HepG2 (cell line): ENCODE measurements around the gene GALR3. TPM values are rescaled to one million over a fixed set of nuclear protein-coding genes. Genes with fewer than 3 reads are reported as not detected.

Experiments
- ATAD3A ChIP-seq: sonication (generic); formaldehyde crosslinking; IDR thresholded peaks from 2 replicates; pipeline ENCODE4 v1.4.0; 2020; ENCODE audit warnings: missing genetic modification reagents
- BCL6 ChIP-seq: IDR thresholded peaks from 2 replicates; pipeline ENCODE4 v1.6.1; 2016; ENCODE audit warnings: missing genetic modification reagents, missing compliant biosample characterization
- CEBPG ChIP-seq: IDR thresholded peaks from 2 replicates; pipeline ENCODE4 v1.6.1; 2016
- CHD4 ChIP-seq: fragments of 200-600 bp; sonication (generic); IDR thresholded peaks from 2 replicates; pipeline ENCODE4 v1.7.0; 2017; ENCODE audit warnings: mild to moderate bottlenecking, low read length, borderline replicate concordance
- IKZF1 ChIP-seq: fragments of 450-650 bp; IDR thresholded peaks from 2 replicates; pipeline ENCODE4 v1.7.1; 2016
- KMT2B ChIP-seq: IDR thresholded peaks from 2 replicates; pipeline ENCODE4 v1.6.1; 2016; ENCODE audit warnings: missing genetic modification reagents, missing compliant biosample characterization
- PHF8 ChIP-seq: sonication (generic); formaldehyde crosslinking; IDR thresholded peaks from 2 replicates; pipeline ENCODE4 v1.5.0; 2020; ENCODE audit warnings: missing genetic modification reagents
- SP5 ChIP-seq: IDR thresholded peaks from 2 replicates; pipeline ENCODE4 v1.6.1; 2016; ENCODE audit warnings: low read depth, borderline replicate concordance
- TAF15 ChIP-seq: fragments of 200-400 bp; formaldehyde crosslinking; IDR thresholded peaks from one replicate; pipeline ENCODE4 v1.6.1; 2018; ENCODE audit warnings: mild to moderate bottlenecking, low read depth, low read length; ENCODE audit not compliant: poor library complexity, severe bottlenecking
- TGIF2 ChIP-seq: IDR thresholded peaks from 2 replicates; pipeline ENCODE4 v1.6.1; 2016; ENCODE audit warnings: control low read depth, missing compliant biosample characterization
- XRCC5 ChIP-seq: fragments of 200-400 bp; formaldehyde crosslinking; optimal IDR thresholded peaks from 2 replicates; pipeline ENCODE3; 2017; ENCODE audit warnings: mild to moderate bottlenecking, low read length
- ZMYM4 ChIP-seq: sonication (generic); formaldehyde crosslinking; IDR thresholded peaks from 2 replicates; pipeline ENCODE4 v1.8.1; 2023; ENCODE audit warnings: mild to moderate bottlenecking, missing genetic modification reagents
- ZNF292 ChIP-seq: sonication (generic); formaldehyde crosslinking; IDR thresholded peaks from 2 replicates; pipeline ENCODE4 v1.8.1; 2022; ENCODE audit warnings: mild to moderate bottlenecking, low read depth, missing genetic modification reagents, borderline replicate concordance
- ZNF350 ChIP-seq: sonication (generic); formaldehyde crosslinking; IDR thresholded peaks from 2 replicates; pipeline ENCODE4 v1.4.0; 2020; ENCODE audit warnings: mild to moderate bottlenecking, low read depth, missing genetic modification reagents, borderline replicate concordance
- ZNF468 ChIP-seq: sonication (generic); formaldehyde crosslinking; IDR thresholded peaks from 2 replicates; pipeline ENCODE4 v1.8.0; 2022; ENCODE audit warnings: mild to moderate bottlenecking, moderate library complexity, missing genetic modification reagents
- ZNF496 ChIP-seq: sonication (generic); formaldehyde crosslinking; IDR thresholded peaks from 2 replicates; pipeline ENCODE4 v1.8.1; 2023; ENCODE audit warnings: mild to moderate bottlenecking, moderate library complexity, missing genetic modification reagents; ENCODE audit not compliant: insufficient replicate concordance
- ZNF543 ChIP-seq: sonication (generic); formaldehyde crosslinking; IDR thresholded peaks from 2 replicates; pipeline ENCODE4 v1.4.0; 2020; ENCODE audit warnings: mild to moderate bottlenecking, missing genetic modification reagents
- polyA plus RNA-seq, 8 experiments: library from polyadenylated mRNA; depleted of rRNA in 3 of 8; stranded (reverse) in 7 of 8; unstranded in 1 of 8; fragments of >200 nt; fragmentation: Illumina TruSeq in 4 of 8; extraction: Trizol in 4 of 8; gene quantifications; 2 replicates each; pipeline versions ENCODE4 v1.2.1 to v1.2.3, GENCODE V29; 2011 to 2016; ENCODE audit warnings: low read depth in 4 of 8, missing spikeins in 1 of 8, mixed read lengths in 1 of 8; ENCODE audit not compliant: insufficient read depth in 1 of 8
- total RNA-seq, 5 experiments: library from RNA; depleted of rRNA; stranded (reverse); fragments of >200 nt; fragmentation: Illumina TruSeq; extraction: Trizol; gene quantifications; 2 replicates each; pipeline ENCODE4 v1.2.3, GENCODE V29; 2016; ENCODE audit warnings: low read depth in 1 of 5
- TF ChIP-seq, protein P1 (sequence below): sonication (generic); formaldehyde crosslinking; IDR thresholded peaks from 2 replicates; pipeline ENCODE4 v1.4.0; 2020; ENCODE audit warnings: missing genetic modification reagents
- TF ChIP-seq, protein P2 (sequence below): IDR thresholded peaks from 2 replicates; pipeline ENCODE4 v1.6.1; 2018; ENCODE audit warnings: missing genetic modification reagents, mild to moderate bottlenecking, missing compliant biosample characterization
- TF ChIP-seq, protein P3 (sequence below): sonication (generic); formaldehyde crosslinking; IDR thresholded peaks from 2 replicates; pipeline ENCODE4 v1.4.0; 2020; ENCODE audit warnings: missing genetic modification reagents, mild to moderate bottlenecking, borderline replicate concordance

GALR3 gene
- total and polyA plus RNA-seq, 2 of the 13 experiments (the other 11 are each of a cell fraction or from before 2014, with no cell fraction given), result 0.13 TPM; not detected in 1

- TF ChIP-seq, protein P1, sequence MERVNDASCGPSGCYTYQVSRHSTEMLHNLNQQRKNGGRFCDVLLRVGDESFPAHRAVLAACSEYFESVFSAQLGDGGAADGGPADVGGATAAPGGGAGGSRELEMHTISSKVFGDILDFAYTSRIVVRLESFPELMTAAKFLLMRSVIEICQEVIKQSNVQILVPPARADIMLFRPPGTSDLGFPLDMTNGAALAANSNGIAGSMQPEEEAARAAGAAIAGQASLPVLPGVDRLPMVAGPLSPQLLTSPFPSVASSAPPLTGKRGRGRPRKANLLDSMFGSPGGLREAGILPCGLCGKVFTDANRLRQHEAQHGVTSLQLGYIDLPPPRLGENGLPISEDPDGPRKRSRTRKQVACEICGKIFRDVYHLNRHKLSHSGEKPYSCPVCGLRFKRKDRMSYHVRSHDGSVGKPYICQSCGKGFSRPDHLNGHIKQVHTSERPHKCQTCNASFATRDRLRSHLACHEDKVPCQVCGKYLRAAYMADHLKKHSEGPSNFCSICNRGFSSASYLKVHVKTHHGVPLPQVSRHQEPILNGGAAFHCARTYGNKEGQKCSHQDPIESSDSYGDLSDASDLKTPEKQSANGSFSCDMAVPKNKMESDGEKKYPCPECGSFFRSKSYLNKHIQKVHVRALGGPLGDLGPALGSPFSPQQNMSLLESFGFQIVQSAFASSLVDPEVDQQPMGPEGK (CRISPR knock-in tag), result no peak
- TF ChIP-seq BCL6 (CRISPR knock-in tag) (peak; percentile 9; the same call in 1 of the 2 replicates), ATAD3A (CRISPR knock-in tag) (no peak), TGIF2 (CRISPR knock-in tag) (0 out of 2 replicates have a peak, but pooled peaks have one; percentile 36), IKZF1 (no peak), XRCC5 (peak; percentile 19), CHD4 (no peak), ZNF543 (CRISPR knock-in tag) (no peak), KMT2B (CRISPR knock-in tag) (no peak), ZNF292 (CRISPR knock-in tag) (0 out of 2 replicates have a peak, but pooled peaks have one; percentile 39), SP5 (CRISPR knock-in tag) (0 out of 2 replicates have a peak, but pooled peaks have one; percentile 27), ZNF496 (CRISPR knock-in tag) (no peak), ZNF350 (CRISPR knock-in tag) (peak; percentile 13; the same call in 1 of the 2 replicates), PHF8 (CRISPR knock-in tag) (no peak), ZMYM4 (CRISPR knock-in tag) (no peak), ZNF468 (CRISPR knock-in tag) (no peak), CEBPG (CRISPR knock-in tag) (peak; percentile 96), TAF15 (no peak)
- TF ChIP-seq, protein P2, sequence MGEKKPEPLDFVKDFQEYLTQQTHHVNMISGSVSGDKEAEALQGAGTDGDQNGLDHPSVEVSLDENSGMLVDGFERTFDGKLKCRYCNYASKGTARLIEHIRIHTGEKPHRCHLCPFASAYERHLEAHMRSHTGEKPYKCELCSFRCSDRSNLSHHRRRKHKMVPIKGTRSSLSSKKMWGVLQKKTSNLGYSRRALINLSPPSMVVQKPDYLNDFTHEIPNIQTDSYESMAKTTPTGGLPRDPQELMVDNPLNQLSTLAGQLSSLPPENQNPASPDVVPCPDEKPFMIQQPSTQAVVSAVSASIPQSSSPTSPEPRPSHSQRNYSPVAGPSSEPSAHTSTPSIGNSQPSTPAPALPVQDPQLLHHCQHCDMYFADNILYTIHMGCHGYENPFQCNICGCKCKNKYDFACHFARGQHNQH (CRISPR knock-in tag), result no peak
- TF ChIP-seq, protein P3, sequence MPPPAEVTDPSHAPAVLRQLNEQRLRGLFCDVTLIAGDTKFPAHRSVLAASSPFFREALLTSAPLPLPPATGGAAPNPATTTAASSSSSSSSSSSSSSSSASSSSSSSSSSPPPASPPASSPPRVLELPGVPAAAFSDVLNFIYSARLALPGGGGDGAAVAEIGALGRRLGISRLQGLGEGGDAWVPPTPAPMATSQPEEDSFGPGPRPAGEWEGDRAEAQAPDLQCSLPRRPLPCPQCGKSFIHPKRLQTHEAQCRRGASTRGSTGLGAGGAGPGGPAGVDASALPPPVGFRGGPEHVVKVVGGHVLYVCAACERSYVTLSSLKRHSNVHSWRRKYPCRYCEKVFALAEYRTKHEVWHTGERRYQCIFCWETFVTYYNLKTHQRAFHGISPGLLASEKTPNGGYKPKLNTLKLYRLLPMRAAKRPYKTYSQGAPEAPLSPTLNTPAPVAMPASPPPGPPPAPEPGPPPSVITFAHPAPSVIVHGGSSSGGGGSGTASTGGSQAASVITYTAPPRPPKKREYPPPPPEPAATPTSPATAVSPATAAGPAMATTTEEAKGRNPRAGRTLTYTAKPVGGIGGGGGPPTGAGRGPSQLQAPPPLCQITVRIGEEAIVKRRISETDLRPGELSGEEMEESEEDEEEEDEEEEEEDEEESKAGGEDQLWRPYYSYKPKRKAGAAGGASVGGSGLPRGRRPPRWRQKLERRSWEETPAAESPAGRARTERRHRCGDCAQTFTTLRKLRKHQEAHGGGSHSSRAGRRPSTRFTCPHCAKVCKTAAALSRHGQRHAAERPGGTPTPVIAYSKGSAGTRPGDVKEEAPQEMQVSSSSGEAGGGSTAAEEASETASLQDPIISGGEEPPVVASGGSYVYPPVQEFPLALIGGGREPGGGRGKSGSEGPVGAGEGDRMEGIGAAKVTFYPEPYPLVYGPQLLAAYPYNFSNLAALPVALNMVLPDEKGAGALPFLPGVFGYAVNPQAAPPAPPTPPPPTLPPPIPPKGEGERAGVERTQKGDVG (CRISPR knock-in tag), result no peak
Measured at GRCh38 chr22:37784829-37785495, 38.2 kb upstream of the GALR3 start (continued).
